ENCODE results near the gene TBX3. TPM values are rescaled to one million over a fixed set of nuclear protein-coding genes. Genes with fewer than 3 reads are reported as not detected.

The TBX3 gene
- total RNA-seq, 6 donors from 2014 or later: 29.5 to 107 (median 36.2) TPM

- Histone ChIP-seq H3K27ac (peak overlapping the region; percentile 67 to 78 (median 71)), H3K36me3 (no peaks in the 10 kb centered on the region), H3K4me1 (peaks cover 0 to 20% (median 0%) of the 10 kb centered on the region in 4 donors), H3K4me3 (peak overlapping the region in 3 of 4 donors; percentile 34 to 51 (median 51)), H3K9me3 (no peaks in the 10 kb centered on the region), H3K27me3 (peaks cover 0 to 23% (median 6%) of the 10 kb centered on the region in 4 donors)
- ATAC-seq (ENCODE audit: low FRiP score in 2 of 2) (no peak), DNase-seq (no peak)
- 10 to 17% methylated on average over 13 of the region's 13 CpGs for WGBS, 2 donors
- no peak for TF ChIP-seq CTCF (IDR thresholded peaks at IDR 0.05)
- no peak for TF ChIP-seq POLR2AphosphoS5 (IDR thresholded peaks at IDR 0.05)
- TF ChIP-seq EP300 (IDR thresholded peaks at IDR 0.05): no peak
- no peak for TF ChIP-seq POLR2A (IDR thresholded peaks at IDR 0.05)
Observed at GRCh38 chr12:114693059-114693531, 9.1 kb upstream of the TBX3 start.

GRCh38 chr12:114692186-114693058 is 8.4 kb upstream of the TBX3 start:
- Histone ChIP-seq H3K36me3 (no peaks in the 10 kb centered on the region), H3K27ac (peak overlapping the region; percentile 67 to 78 (median 71)), H3K9me3 (no peaks in the 10 kb centered on the region), H3K4me3 (peak overlapping the region; percentile 1 to 51 (median 42)), H3K27me3 (peaks cover 0 to 24% (median 7%) of the 10 kb centered on the region in 4 donors), H3K4me1 (peaks cover 0 to 24% (median 2%) of the 10 kb centered on the region in 4 donors)
- DNase-seq (peak in 1 of 2 donors; percentile 58), ATAC-seq (ENCODE audit: low FRiP score in 2 of 2) (peak in 1 of 2 donors; percentile 14)
- WGBS, 2 donors: 10 to 17% methylated on average over 34 to 54 of the region's 62 CpGs
- TF ChIP-seq POLR2A (IDR thresholded peaks at IDR 0.05): no peak
- TF ChIP-seq POLR2AphosphoS5 (IDR thresholded peaks at IDR 0.05): no peak
- TF ChIP-seq EP300 (IDR thresholded peaks at IDR 0.05): no peak

DNA sequence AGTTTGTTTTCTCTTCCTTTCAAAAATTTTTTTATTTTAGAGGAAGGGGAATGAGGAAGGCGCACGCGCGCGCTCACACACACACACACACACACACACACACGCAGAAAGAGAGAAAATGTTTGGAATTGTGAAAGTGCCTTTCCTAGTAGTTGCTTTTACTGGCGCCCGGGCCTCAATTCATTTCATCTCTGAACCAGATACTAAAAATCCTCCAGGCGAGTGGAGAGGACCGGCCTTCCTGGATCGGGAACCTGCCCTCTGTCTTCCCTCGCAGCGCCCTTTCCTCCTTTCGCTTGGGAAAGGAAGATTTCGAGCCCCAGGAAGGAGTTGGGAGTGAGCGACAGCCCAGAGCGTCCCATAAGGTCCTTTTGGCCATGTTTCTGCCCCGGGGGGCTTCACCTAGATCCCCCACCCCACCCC is 7.8 kb upstream of the TBX3 start:
- TF ChIP-seq EP300 (IDR thresholded peaks at IDR 0.05) (no peak), POLR2AphosphoS5 (IDR thresholded peaks at IDR 0.05) (no peak), POLR2A (IDR thresholded peaks at IDR 0.05) (no peak), CTCF (IDR thresholded peaks at IDR 0.05) (no peak)
- WGBS, 2 donors: 43 to 47% methylated on average over 16 to 18 of the region's 18 CpGs
- Histone ChIP-seq H3K27me3 (peaks cover 0 to 29% (median 7%) of the 10 kb centered on the region in 4 donors), H3K4me3 (peak overlapping the region in 3 of 4 donors; percentile 34 to 51 (median 51)), H3K27ac (peak overlapping the region; percentile 67 to 78 (median 71)), H3K36me3 (no peaks in the 10 kb centered on the region), H3K4me1 (peaks cover 0 to 24% (median 3%) of the 10 kb centered on the region in 4 donors), H3K9me3 (no peaks in the 10 kb centered on the region)
- DNase-seq (no peak), ATAC-seq (ENCODE audit: low FRiP score in 2 of 2) (no peak)

GRCh38 chr12:114691196-114691595 is 7.2 kb upstream of the TBX3 start:
- no peak for TF ChIP-seq POLR2A (IDR thresholded peaks at IDR 0.05)
- TF ChIP-seq CTCF (IDR thresholded peaks at IDR 0.05): no peak
- TF ChIP-seq POLR2AphosphoS5 (IDR thresholded peaks at IDR 0.05): no peak
- no peak for TF ChIP-seq EP300 (IDR thresholded peaks at IDR 0.05)
- DNase-seq: no peak
- Histone ChIP-seq H3K9me3 (no peaks in the 10 kb centered on the region), H3K4me1 (peaks cover 0 to 24% (median 3%) of the 10 kb centered on the region in 4 donors), H3K27me3 (peaks cover 0 to 31% (median 7%) of the 10 kb centered on the region in 4 donors), H3K4me3 (no peak overlapping the region), H3K27ac (peak overlapping the region in 3 of 4 donors; percentile 71 to 78 (median 71)), H3K36me3 (no peaks in the 10 kb centered on the region)
- ATAC-seq (ENCODE audit: low FRiP score in 2 of 2): no peak
- 59 to 63% methylated on average over 5 to 6 of the region's 6 CpGs for WGBS, 2 donors
